Large intestine (tissue), 3 donors: ENCODE measurements around the gene HAND1. TPM values are rescaled to one million over a fixed set of nuclear protein-coding genes. Genes with fewer than 3 reads are reported as not detected.

Experiments
- DNase-seq, 2 donors: peaks; one replicate each; pipeline versions ENCODE4 v3.0.0 to v3.0.0-alpha.2; 2013
- H3K27ac ChIP-seq: one replicate; pipeline ENCODE4 v1.5.1; 2013; ENCODE audit warnings: low read length
- H3K27me3 ChIP-seq: 2 replicates; pipeline ENCODE4 v1.6.1; 2013; ENCODE audit warnings: low read length; ENCODE audit not compliant: control insufficient read depth, insufficient read depth
- H3K36me3 ChIP-seq: 2 replicates; pipeline ENCODE4 v1.6.1; 2013; ENCODE audit warnings: low read length; ENCODE audit not compliant: control insufficient read depth, insufficient read depth
- H3K4me1 ChIP-seq: one replicate; pipeline ENCODE4 v1.6.1; 2013; ENCODE audit warnings: low read length; ENCODE audit not compliant: control insufficient read depth, insufficient read depth
- H3K4me3 ChIP-seq: one replicate; pipeline ENCODE4 v1.5.1; 2013; ENCODE audit warnings: low read length
- H3K9me3 ChIP-seq: one replicate; pipeline ENCODE4 v1.6.1; 2013; ENCODE audit warnings: mild to moderate bottlenecking, low read depth, low read length, moderate library complexity; ENCODE audit not compliant: control insufficient read depth
- WGBS: methylation state at CpG from one replicate; pipeline ENCODE4 v1.1.5; 2013; ENCODE audit warnings: low lambda C conversion rate; ENCODE audit not compliant: insufficient coverage; 5-methylcytosine and 5-hydroxymethylcytosine counted together
- polyA plus RNA-seq: library from polyadenylated mRNA; unstranded; fragments of 120-200 nt; gene quantifications from one replicate; pipeline ENCODE4 v1.2.1, GENCODE V29; 2013

The HAND1 gene
- polyA plus RNA-seq, 1 donor, result 7.8 TPM

DNA sequence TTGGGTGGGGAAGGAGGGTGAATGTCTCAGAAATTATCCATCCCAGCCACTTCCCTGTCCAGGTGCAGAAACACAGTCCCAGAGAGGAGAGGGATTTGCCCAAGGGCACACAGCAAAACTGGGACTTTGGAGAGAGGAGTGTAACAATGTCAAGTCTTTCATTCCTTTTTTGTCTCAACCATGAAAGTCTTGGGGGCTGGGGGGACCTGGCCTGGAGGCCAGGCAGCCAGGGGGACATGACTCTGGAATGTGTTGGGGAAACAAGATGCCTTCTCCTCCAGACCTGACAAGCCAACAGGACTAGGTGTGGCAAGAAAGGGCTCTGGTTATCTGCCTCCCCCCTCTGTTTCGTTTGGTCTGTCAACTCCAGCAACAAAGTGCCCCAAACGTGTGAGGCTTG lies 13.9 kb upstream of the HAND1 start:
- Histone ChIP-seq H3K4me3 (no peak overlapping the region), H3K36me3 (no peaks in the 10 kb centered on the region), H3K27me3 (peaks cover 58% of the 10 kb centered on the region), H3K4me1 (no peaks in the 10 kb centered on the region), H3K27ac (no peak overlapping the region), H3K9me3 (no peaks in the 10 kb centered on the region)
- no peak for DNase-seq
- no CpG with 5 or more reads among the region's 2 CpGs for WGBS

DNA sequence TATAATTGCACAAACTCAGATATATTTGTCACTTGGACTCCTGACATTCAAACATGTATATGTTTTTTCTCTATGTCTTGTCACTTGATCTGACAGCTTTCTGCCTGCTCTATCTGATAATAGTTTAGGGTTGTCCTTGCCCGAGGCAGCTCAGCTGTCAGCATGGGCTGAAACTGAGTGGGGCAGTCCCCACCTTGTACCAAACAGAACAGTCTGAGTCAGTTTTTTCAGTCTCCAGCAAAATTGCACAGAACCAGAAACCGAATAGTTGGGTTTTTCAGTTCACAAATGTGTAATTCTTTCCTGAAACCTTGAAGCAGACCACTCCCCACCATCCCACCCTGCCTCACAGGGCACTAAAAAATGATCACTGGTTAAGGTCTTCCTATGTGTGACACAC lies 9.5 kb upstream of the HAND1 start:
- Histone ChIP-seq H3K27me3 (peaks cover 76% of the 10 kb centered on the region), H3K4me3 (no peak overlapping the region), H3K9me3 (no peaks in the 10 kb centered on the region), H3K36me3 (no peaks in the 10 kb centered on the region), H3K27ac (no peak overlapping the region), H3K4me1 (peaks cover 21% of the 10 kb centered on the region)
- no CpG with 5 or more reads among the region's 2 CpGs for WGBS
- DNase-seq, result no peak

DNA sequence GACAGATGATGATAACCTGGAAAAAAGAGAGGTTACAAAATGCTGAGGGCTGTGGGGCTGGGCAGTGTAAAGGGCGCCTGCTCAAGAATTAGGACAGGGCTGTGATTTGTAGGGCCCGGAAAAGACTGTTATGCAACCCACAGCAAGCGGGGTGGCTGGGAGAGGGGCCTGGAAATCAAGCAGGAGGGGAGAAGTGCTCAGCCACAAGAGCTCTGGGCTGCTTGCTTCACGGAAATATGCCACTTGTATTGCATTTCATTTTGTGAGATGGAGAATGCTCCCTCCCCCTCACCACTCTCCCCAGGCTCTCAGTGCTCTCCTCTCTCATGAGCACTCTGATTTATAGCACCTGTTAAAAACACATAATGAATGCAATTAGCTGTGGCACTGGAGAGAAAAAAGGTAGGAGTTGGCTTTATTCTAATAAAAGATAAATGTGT lies 8.4 kb upstream of the HAND1 start:
- Histone ChIP-seq H3K27me3 (peaks cover 79% of the 10 kb centered on the region), H3K4me3 (no peak overlapping the region), H3K4me1 (peaks cover 21% of the 10 kb centered on the region), H3K36me3 (no peaks in the 10 kb centered on the region), H3K27ac (no peak overlapping the region), H3K9me3 (no peaks in the 10 kb centered on the region)
- no peak for DNase-seq
- WGBS, result 10% methylated on average over 2 of the region's 4 CpGs

DNA sequence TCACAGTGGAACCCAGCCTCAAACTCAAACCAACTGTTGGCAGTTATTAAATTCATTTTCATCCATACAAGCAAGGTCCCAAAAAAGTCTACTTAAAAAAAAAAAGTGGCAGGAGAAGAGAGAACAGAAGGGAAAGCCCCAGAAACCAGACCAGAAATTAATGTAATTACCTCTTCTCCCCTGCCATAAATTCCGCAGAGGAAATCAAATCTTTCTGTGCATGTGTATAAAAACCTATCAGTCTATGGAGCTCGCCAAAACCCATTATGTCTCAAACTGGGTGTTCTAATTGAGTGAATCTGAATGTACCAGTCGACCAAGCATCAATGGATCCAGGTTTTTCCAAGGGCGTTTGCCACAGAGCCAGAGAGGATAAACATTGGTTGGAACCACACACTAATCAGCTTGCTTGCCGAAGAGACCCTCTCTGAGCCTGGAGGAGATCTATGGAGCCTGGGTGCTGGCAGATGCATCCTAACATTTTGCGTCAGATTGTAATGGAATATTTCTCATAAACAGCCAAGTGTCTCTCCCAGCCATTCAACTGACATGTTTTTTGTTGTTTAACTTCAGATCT lies 7.9 kb upstream of the HAND1 start:
- no CpG with 5 or more reads among the region's 6 CpGs for WGBS
- H3K4me1 ChIP-seq, result peaks cover 21% of the 10 kb centered on the region
- H3K9me3 ChIP-seq, result no peaks in the 10 kb centered on the region
- no peak overlapping the region for H3K27ac ChIP-seq
- DNase-seq, result no peak
- H3K4me3 ChIP-seq, result no peak overlapping the region
- H3K36me3 ChIP-seq, result no peaks in the 10 kb centered on the region
- H3K27me3 ChIP-seq, result peaks cover 84% of the 10 kb centered on the region

DNA sequence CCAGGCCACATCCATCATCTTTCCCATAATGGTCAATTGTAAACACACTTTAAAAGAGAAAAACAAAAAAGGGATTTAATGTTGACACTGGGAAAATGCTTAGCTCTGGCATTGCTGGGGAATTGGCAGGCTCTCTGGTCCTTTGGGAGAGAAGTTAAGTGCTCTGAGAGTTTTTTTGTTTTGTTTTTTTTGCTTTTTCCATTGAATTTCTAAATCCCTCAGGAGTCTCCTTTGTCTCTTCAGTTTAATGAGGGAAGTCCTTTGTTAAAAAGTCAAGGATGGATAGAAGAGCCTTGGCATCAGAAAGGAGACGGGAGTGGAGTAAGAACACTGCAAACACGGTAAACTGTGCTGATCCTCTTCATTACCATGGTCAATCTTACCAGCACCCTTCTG lies 7.1 kb upstream of the HAND1 start:
- H3K27ac ChIP-seq, result no peak overlapping the region

DNA sequence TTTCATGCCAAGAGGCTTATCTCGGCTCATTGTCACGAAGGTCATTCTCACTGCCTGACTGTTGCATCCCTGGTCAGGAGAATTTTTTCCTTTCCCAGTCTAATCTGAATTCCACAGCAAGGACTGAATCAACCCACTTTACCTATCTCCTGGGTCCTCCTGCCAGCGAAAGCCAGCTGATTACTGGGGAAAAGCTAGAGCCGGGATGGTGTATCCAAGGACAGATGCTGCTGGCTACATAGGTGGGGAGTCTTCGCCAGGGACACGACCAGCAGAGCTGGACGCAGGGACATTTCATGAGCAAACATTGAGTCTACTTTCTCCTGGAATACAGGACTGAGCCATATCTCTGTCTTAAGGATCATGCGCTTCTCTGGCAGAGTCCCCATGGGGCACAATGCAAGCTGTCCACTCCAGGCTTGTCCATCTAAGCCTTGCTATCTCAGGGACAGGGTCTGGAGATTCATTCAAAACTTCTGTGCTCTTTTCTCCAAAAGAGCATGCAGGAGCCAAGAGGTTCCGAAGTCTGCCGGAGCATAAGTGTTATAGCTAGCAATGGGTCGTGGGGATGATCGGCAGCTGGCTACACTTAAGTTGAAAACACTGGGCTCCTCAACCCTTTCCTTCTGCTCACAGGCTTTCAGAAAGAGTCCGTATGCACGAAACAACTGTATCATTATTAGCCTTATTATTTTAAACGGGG lies 6.5 kb upstream of the HAND1 start:
- Histone ChIP-seq H3K27ac (no peak overlapping the region), H3K36me3 (no peaks in the 10 kb centered on the region), H3K27me3 (peaks cover 92% of the 10 kb centered on the region), H3K4me1 (peaks cover 23% of the 10 kb centered on the region), H3K4me3 (no peak overlapping the region), H3K9me3 (no peaks in the 10 kb centered on the region)
- no peak for DNase-seq
- WGBS, result 24% methylated on average over 3 of the region's 15 CpGs

More for the DNA sequence above, 7.1 kb upstream of the HAND1 start:
- Histone ChIP-seq H3K9me3 (no peaks in the 10 kb centered on the region), H3K4me1 (peaks cover 21% of the 10 kb centered on the region), H3K27me3 (peaks cover 89% of the 10 kb centered on the region), H3K36me3 (no peaks in the 10 kb centered on the region), H3K4me3 (no peak overlapping the region)
- no CpG with 5 or more reads among the region's 2 CpGs for WGBS
- DNase-seq, result no peak

DNA sequence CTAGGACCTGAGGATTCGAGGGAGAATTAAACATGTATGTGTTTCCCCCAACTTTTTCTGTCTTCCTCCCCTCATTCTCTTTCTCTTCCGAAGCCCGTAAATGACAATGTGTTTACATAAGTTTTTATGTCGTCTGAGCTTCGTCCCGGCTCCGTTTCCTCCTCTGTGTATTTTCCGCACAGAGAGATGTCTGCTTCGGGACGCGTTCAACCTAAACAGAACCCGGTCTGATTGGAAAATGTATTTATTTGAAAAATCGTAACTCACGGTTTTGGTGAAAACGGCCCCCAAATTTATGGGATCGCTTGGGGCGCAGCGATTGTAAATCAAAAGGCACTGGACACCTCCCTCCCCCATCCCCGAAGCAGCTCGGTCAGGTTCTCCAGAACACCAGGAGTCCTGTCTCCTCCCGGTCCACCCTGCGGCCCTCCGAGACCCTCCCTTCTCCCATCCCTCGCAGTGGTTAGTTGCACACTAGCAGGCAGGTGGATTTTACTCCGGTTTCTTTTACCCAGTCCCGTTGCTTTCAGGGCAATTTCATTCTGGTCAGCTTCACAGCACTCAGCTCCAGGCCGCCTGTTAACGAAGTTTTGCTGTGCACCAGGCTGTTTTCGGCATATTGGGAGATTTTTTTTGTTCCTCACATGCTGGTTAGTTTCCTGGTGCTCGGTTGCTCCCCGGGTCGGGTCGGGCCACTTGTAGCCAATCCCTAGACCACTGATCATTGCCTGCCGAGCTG lies 5.8 kb upstream of the HAND1 start:
- Histone ChIP-seq H3K4me1 (peaks cover 29% of the 10 kb centered on the region), H3K36me3 (no peaks in the 10 kb centered on the region), H3K9me3 (peaks cover 5% of the 10 kb centered on the region), H3K27me3 (peaks cover 96% of the 10 kb centered on the region), H3K4me3 (no peak overlapping the region), H3K27ac (no peak overlapping the region)
- whole genome bisulfite sequencing, result 18% methylated on average over 5 of the region's 34 CpGs
- DNase-seq, result no peak

DNA sequence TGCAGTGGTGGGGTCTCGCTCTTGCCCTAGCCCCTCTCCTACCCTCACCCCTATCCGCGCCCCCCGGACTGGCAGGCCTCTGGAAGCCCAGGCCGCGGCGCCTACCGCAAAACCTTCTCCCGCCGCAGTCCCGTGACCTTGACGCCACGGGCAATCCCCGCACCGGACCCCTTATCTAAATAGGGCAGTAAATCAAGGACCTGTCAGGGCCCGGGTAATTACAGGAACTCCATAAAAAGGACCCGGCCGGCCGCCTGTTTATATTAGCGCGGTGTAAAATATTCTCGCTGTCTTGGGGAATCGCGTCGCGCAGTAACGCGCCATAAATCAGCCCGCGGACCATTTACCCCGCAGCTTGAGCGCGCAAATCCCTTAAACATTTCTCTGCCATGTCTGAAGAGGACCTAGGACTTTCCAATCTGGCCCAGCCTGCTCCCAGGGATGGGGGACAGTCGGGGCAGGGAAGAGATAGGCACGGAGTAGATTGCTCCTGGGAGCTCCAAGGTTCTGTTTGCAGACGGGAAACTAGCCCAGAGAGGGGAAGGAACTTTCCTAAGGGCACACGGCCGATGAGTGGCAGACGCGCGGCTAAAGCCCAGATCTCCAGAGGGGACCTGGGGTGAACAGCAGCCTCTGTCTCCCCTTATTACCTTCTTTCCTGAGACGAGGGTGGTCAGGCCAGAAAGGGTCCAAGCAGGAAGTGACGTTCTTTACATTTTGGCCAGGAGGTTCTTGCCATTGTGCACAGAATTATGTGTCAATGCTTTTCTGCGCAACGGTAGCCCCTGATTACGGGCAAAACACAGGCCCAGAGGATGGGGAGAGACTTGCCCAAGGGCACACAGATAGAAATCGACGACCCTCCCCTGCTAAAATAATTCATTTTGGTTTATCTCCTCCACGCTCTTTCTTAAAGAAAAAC lies 4.8 kb upstream of the HAND1 start:
- Histone ChIP-seq H3K36me3 (no peaks in the 10 kb centered on the region), H3K9me3 (peaks cover 6% of the 10 kb centered on the region), H3K4me3 (no peak overlapping the region), H3K27ac (no peak overlapping the region), H3K4me1 (peaks cover 36% of the 10 kb centered on the region), H3K27me3 (peaks cover 99% of the 10 kb centered on the region)
- 0% methylated on average over 1 of the region's 49 CpGs for WGBS
- DNase-seq, result peak; percentile 54 to 79

DNA sequence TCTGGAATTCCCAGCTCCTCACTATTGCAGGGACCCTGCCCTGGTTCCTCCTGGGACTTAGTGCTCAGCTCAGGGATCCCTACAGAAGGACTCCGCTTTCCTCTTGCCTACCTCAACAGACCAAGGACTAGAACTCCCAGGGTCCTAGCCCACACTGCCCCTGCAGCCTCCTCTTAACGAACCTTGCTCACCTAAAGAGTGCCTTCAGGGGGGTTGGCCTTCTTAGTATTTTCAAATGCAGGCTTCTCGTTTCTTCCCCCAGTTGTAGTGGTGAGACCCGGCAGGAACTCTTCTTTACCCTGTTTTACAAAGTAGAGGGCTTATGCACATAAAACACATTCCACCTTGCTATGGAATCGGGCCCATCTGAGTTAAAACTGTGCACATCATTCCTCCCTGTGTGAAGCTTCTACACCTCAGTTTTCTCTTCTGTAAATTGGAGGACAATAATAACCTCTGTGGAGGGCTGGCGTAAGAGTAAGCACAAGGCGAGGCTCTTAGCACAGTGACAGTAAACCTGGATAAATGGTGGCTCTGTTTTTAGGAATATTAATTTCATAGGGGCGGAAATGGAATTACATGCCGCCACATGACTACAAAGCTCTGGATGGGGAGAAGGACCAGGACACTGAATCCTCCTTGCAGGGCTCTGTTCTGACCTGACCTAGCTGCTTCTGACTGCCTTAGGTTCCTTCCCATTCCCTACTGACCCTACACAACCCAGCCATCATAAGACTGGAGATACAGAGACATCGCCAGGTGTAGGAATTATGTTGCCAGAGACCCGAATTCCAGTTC lies 3.8 kb upstream of the HAND1 start:
- no peak overlapping the region for H3K4me3 ChIP-seq
- peak in 1 of 2 donors; percentile 27 for DNase-seq
- H3K9me3 ChIP-seq, result peaks cover 6% of the 10 kb centered on the region
- WGBS, result no CpG with 5 or more reads among the region's 11 CpGs
- H3K36me3 ChIP-seq, result no peaks in the 10 kb centered on the region
- H3K27ac ChIP-seq, result no peak overlapping the region
- peaks cover 100% of the 10 kb centered on the region for H3K27me3 ChIP-seq
- peaks cover 36% of the 10 kb centered on the region for H3K4me1 ChIP-seq
